ENCODE measurements around the gene TBC1D1. TPM values are rescaled to one million over a fixed set of nuclear protein-coding genes. Genes with fewer than 3 reads are reported as not detected.

TBC1D1 gene
- total RNA-seq, 3 donors from 2014 or later (not counting 1 experiment from before 2014, with no cell fraction given) = 59.2 to 78.6 (median 68.5) TPM

- peaks cover 2 to 10% of the 10 kb centered on the region in 2 donors for H3K27me3 Mint-ChIP-seq (ENCODE audit: low read depth in 2 of 2)
- Histone ChIP-seq H3K9me3 (ENCODE audit: control insufficient read depth, insufficient read depth, low read length) (no peaks in the 10 kb centered on the region), H3K27me3 (ENCODE audit: control insufficient read depth, insufficient read depth, low read length) (no peaks in the 10 kb centered on the region), H3K27ac (ENCODE audit: low read length) (no peak overlapping the region), H3K4me3 (ENCODE audit: low read length) (no peak overlapping the region), H3K4me1 (ENCODE audit: control insufficient read depth, insufficient read depth, low read length) (no peaks in the 10 kb centered on the region), H3K36me3 (ENCODE audit: control insufficient read depth, insufficient read depth, low read length) (no peaks in the 10 kb centered on the region)
- H3K9me3 Mint-ChIP-seq = no peaks in the 10 kb centered on the region
- intact Hi-C loops (cut with micrococcal nuclease) = no loop called here
- no peak for DNase-seq
- no peaks in the 10 kb centered on the region for H3K36me3 Mint-ChIP-seq
- no peak for TF ChIP-seq CTCF (IDR thresholded peaks at IDR 0.05)
- no peak for ATAC-seq
- no peak overlapping the region for H3K4me3 Mint-ChIP-seq
- WGBS (ENCODE audit: insufficient coverage) = 100% methylated on average over 2 of the region's 3 CpGs
- no peak overlapping the region for H3K27ac Mint-ChIP-seq
- peaks cover 1 to 3% of the 10 kb centered on the region in 2 donors for H3K4me1 Mint-ChIP-seq
These were observed 5.9 kb upstream of the TBC1D1 start for GRCh38 chr4:37884855-37885487.

GRCh38 chr4:37885496-37885895 lies 5.4 kb upstream of the TBC1D1 start:
- WGBS (ENCODE audit: insufficient coverage) = 77% methylated on average over 8 of the region's 8 CpGs
- Histone ChIP-seq H3K27ac (ENCODE audit: low read length) (no peak overlapping the region), H3K4me3 (ENCODE audit: low read length) (no peak overlapping the region), H3K9me3 (ENCODE audit: control insufficient read depth, insufficient read depth, low read length) (no peaks in the 10 kb centered on the region), H3K27me3 (ENCODE audit: control insufficient read depth, insufficient read depth, low read length) (no peaks in the 10 kb centered on the region), H3K36me3 (ENCODE audit: control insufficient read depth, insufficient read depth, low read length) (no peaks in the 10 kb centered on the region), H3K4me1 (ENCODE audit: control insufficient read depth, insufficient read depth, low read length) (peaks cover 5% of the 10 kb centered on the region)
- no peaks in the 10 kb centered on the region for H3K9me3 Mint-ChIP-seq
- no peak for TF ChIP-seq CTCF (IDR thresholded peaks at IDR 0.05)
- intact Hi-C loops (cut with micrococcal nuclease) = no loop called here
- H3K27me3 Mint-ChIP-seq (ENCODE audit: low read depth in 2 of 2) = peaks cover 2 to 10% of the 10 kb centered on the region in 2 donors
- H3K36me3 Mint-ChIP-seq = no peaks in the 10 kb centered on the region
- H3K4me3 Mint-ChIP-seq = no peak overlapping the region
- no peak for ATAC-seq
- H3K27ac Mint-ChIP-seq = no peak overlapping the region
- no peak for DNase-seq
- H3K4me1 Mint-ChIP-seq = peaks cover 4 to 7% of the 10 kb centered on the region in 2 donors

DNA sequence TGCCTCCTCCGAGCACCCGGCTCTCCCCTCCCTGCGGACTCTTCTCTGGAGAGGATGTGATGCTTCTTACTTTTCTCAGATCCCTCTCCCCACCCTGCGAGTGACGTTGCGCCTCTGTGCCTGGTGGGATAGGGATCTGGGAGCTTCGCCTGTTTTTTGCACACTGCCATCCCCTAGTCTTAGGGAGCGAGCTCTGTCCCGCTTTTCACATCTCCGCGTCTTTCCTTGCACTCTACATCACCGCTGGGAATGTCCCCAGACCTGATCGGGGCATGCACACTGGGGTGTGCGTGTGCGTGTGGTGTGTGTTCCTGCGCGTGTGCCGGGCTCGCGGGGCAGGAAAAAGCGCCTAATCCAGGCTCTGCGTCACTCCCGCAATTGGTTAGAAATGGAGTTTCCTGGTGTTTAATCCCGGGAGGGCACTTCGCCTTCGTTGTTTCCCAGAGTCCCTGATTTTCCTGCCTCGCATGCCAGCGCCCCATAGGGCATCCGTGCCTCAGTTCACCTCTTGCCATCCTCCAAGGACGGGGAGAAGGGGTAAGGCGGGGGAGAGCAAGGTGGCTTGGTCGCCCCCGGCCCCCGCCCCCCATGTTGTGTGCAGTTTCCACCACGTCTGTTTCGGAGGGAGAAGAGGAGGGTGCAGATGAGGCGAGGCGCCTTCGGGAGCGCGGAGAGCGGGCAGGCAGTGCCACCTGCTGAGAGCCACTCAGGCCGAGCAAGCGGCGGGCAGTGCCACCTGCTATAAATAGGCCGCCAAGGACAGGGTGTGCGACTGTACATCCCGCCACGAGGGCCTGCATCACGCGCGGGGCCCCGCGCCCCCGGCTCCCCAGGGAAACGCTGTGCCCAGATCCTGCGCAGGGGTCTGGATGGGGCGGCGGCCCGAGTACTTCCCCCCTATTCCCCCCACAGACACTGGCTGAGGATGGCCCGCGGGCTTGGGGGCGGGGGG lies 759 bp upstream of the TBC1D1 start:
- Histone ChIP-seq H3K36me3 (ENCODE audit: control insufficient read depth, insufficient read depth, low read length) (no peaks in the 10 kb centered on the region), H3K27ac (ENCODE audit: low read length) (peak overlapping the region; percentile 10), H3K9me3 (ENCODE audit: control insufficient read depth, insufficient read depth, low read length) (no peaks in the 10 kb centered on the region), H3K27me3 (ENCODE audit: control insufficient read depth, insufficient read depth, low read length) (no peaks in the 10 kb centered on the region), H3K4me3 (ENCODE audit: low read length) (peak overlapping the region; percentile 65), H3K4me1 (ENCODE audit: control insufficient read depth, insufficient read depth, low read length) (peaks cover 22% of the 10 kb centered on the region)
- WGBS (ENCODE audit: insufficient coverage) = 43% methylated on average over 57 of the region's 63 CpGs
- TF ChIP-seq CTCF (IDR thresholded peaks at IDR 0.05) = no peak
- Mint-ChIP-seq H3K27me3 (ENCODE audit: low read depth in 2 of 2) (no peaks in the 10 kb centered on the region), H3K4me3 (peak overlapping the region; percentile 94), H3K27ac (peak overlapping the region in 1 of 2 donors; percentile 91), H3K4me1 (peaks cover 23 to 26% of the 10 kb centered on the region in 2 donors), H3K9me3 (no peaks in the 10 kb centered on the region), H3K36me3 (no peaks in the 10 kb centered on the region)
- peak; percentile 29 to 57 for DNase-seq
- peak; percentile 31 to 59 (median 55) for ATAC-seq
- intact Hi-C loops (cut with micrococcal nuclease) = loop anchor here (2.0 kb wide), 1 partner anchor 63 kb away; the partner anchor contains the start of gene PGM2
